Naive thymus-derived CD4-positive, alpha-beta T cell (primary cell): Measurements from ENCODE around the gene SLC39A2. TPM values are rescaled to one million over a fixed set of nuclear protein-coding genes. Genes with fewer than 3 reads are reported as not detected.
A peak's percentile ranks its signal among the peaks of the same experiment; 100 is the strongest.

Experiments
- ATAC-seq: fragments of 150-1000 bp; cut with Tn5 transposase; 2 replicates; pipeline ENCODE4 v1.10.0; 2021; ENCODE audit warnings: mild to moderate bottlenecking, moderate library complexity
- CTCF ChIA-PET: fragments of 350-600 bp; sonication (Branson Sonifier 250); formaldehyde crosslinking; loops from one replicate; lab custom pipeline; 2021; ENCODE audit warnings: antibody characterized with exemption; lab: Charles Lee
- POLR2A ChIA-PET: fragments of 350-600 bp; sonication (Branson Sonifier 250); formaldehyde crosslinking; loops from one replicate; lab custom pipeline; 2021; ENCODE audit warnings: antibody characterized with exemption, inconsistent platforms; lab: Charles Lee
- DNase-seq, 9 donors: peaks; one replicate each; pipeline versions ENCODE4 v3.0.0 to v3.0.0-alpha.2; 2020 to 2022; ENCODE audit warnings: mixed read lengths in 1 of 9
- H3K27ac ChIP-seq: one replicate; pipeline ENCODE4 v1.7.0; 2013; ENCODE audit warnings: mild to moderate bottlenecking, low read depth, low read length, moderate library complexity
- H3K27me3 ChIP-seq, 2 donors: one replicate each; pipeline ENCODE4 v1.7.0; 2013; ENCODE audit warnings: low read length in 2 of 2, mild to moderate bottlenecking in 2 of 2, moderate library complexity in 2 of 2; ENCODE audit not compliant: control insufficient read depth in 2 of 2, insufficient read depth in 2 of 2
- H3K36me3 ChIP-seq, 3 experiments: 1 replicate in 2 of 3; 2 replicates in 1 of 3; pipeline ENCODE4 v1.7.0; 2013; ENCODE audit warnings: low read length in 3 of 3, mild to moderate bottlenecking in 3 of 3, moderate library complexity in 1 of 3; ENCODE audit not compliant: insufficient read depth in 3 of 3, control insufficient read depth in 2 of 3
- H3K4me1 ChIP-seq, 2 donors: one replicate each; pipeline ENCODE4 v1.7.0; 2013; ENCODE audit warnings: low read length in 2 of 2, mild to moderate bottlenecking in 2 of 2, moderate library complexity in 1 of 2; ENCODE audit not compliant: control insufficient read depth in 2 of 2, insufficient read depth in 2 of 2
- H3K4me3 ChIP-seq: 2 replicates; pipeline ENCODE4 v1.7.0; 2013; ENCODE audit warnings: mild to moderate bottlenecking, low read length
- H3K9me3 ChIP-seq, 3 experiments: 1 replicate in 2 of 3; 2 replicates in 1 of 3; pipeline ENCODE4 v1.7.0; 2013; ENCODE audit warnings: low read length in 3 of 3; ENCODE audit not compliant: control insufficient read depth in 2 of 3
- H3K27ac Mint-ChIP-seq, 9 donors: one replicate each; pipeline ENCODE4 v1.8.0; 2020 to 2022; ENCODE audit warnings: mixed read lengths in 9 of 9, mild to moderate bottlenecking in 8 of 9, moderate library complexity in 5 of 9, inconsistent platforms in 2 of 9
- H3K27me3 Mint-ChIP-seq, 5 donors: one replicate each; pipeline ENCODE4 v1.8.0; 2021 to 2022; ENCODE audit warnings: mixed read lengths in 5 of 5, mild to moderate bottlenecking in 1 of 5
- H3K36me3 Mint-ChIP-seq, 5 donors: one replicate each; pipeline ENCODE4 v1.8.0; 2020 to 2022; ENCODE audit warnings: mixed read lengths in 5 of 5, mild to moderate bottlenecking in 3 of 5, inconsistent platforms in 1 of 5
- H3K4me1 Mint-ChIP-seq, 7 donors: one replicate each; pipeline ENCODE4 v1.8.0; 2020 to 2022; ENCODE audit warnings: mixed read lengths in 7 of 7, mild to moderate bottlenecking in 3 of 7, inconsistent platforms in 1 of 7
- H3K4me3 Mint-ChIP-seq, 10 donors: one replicate each; pipeline ENCODE4 v1.8.0; 2020 to 2022; ENCODE audit warnings: mild to moderate bottlenecking in 10 of 10, mixed read lengths in 10 of 10, moderate library complexity in 6 of 10, inconsistent platforms in 2 of 10
- H3K9me3 Mint-ChIP-seq, 11 donors: one replicate each; pipeline ENCODE4 v1.8.0; 2020 to 2022; ENCODE audit warnings: mixed read lengths in 11 of 11, mild to moderate bottlenecking in 4 of 11, inconsistent platforms in 1 of 11, moderate library complexity in 1 of 11
- intact Hi-C, 2 donors: fragments of 100-400 bp; cut with micrococcal nuclease; formaldehyde crosslinking; loops; one replicate each; pipeline ENCODE4 v1.15.1; 2023
- polyA plus RNA-seq, 2 donors: library from polyadenylated mRNA; unstranded; fragments of 300-500 nt; fragmentation: Illumina TruSeq; gene quantifications; one replicate each; pipeline ENCODE4 v1.2.3, GENCODE V29; 2021
- total RNA-seq, 6 experiments: library from RNA in 5 of 6; stranded (reverse) in 5 of 6; gene quantifications; 1 replicate in 5 of 6; 2 replicates in 1 of 6; pipeline ENCODE4 v1.2.3 and lab custom pipeline; 2021 to 2026

The SLC39A2 gene
- total and polyA plus RNA-seq, 7 experiments from 2014 or later: 0.36 to 0.81 TPM; not detected in 5

DNA sequence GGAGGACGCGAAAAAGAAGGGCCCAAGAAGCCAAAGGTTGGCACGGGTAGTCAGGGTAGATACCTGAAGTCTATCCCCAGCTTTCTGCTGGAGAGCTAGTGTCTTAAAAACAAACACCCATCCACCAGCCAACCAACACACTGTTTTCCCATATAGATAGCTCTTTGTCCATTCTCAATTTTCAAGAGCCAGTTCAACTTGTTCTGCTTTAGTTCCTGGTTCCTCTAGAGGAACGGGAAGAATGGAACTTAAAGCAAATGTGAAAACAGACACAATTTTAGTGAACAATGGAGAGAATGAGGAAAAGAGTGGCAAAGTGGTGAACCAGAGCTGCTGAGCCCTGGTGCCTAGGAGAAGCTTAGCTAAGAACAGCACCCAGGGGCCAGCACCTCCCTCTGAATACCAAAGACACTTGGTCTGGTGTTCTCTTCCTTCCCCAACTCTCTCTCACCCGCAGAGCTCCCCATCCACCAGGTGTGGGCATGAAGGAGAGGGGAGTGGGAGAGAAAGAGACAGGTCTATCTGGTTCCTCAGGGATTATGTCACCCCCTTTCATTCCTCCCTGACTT, 22.0 kb downstream of the SLC39A2 start:
- H3K36me3 ChIP-seq: peaks cover 0 to 42% (median 4%) of the 10 kb centered on the region in 3 experiments
- H3K27me3 ChIP-seq: no peaks in the 10 kb centered on the region
- H3K4me3 ChIP-seq: no peak overlapping the region
- Mint-ChIP-seq H3K36me3 (peaks cover 0 to 39% (median 19%) of the 10 kb centered on the region in 5 donors), H3K9me3 (no peaks in the 10 kb centered on the region), H3K4me3 (peak overlapping the region in 2 of 10 donors; percentile 37 to 41), H3K27ac (no peak overlapping the region), H3K27me3 (peaks cover 0 to 37% (median 0%) of the 10 kb centered on the region in 5 donors), H3K4me1 (peaks cover 7 to 31% (median 23%) of the 10 kb centered on the region in 7 donors)
- intact Hi-C loops: no loop called here
- ATAC-seq: no peak
- POLR2A ChIA-PET: interaction anchor here (0.6 kb wide), 1 partner anchor 35 kb away, joined by 7 read pairs; no protein-coding TSS in a partner anchor
- CTCF ChIA-PET: interaction anchor here (1.9 to 12.0 kb wide), 2 partner anchors 15 to 19 kb away, joined by 5 to 178 read pairs; partner anchors contain the start of gene RNASE7
- DNase-seq: no peak
- no peaks in the 10 kb centered on the region for H3K9me3 ChIP-seq
- peaks cover 7 to 13% of the 10 kb centered on the region in 2 donors for H3K4me1 ChIP-seq
- no peak overlapping the region for H3K27ac ChIP-seq

DNA sequence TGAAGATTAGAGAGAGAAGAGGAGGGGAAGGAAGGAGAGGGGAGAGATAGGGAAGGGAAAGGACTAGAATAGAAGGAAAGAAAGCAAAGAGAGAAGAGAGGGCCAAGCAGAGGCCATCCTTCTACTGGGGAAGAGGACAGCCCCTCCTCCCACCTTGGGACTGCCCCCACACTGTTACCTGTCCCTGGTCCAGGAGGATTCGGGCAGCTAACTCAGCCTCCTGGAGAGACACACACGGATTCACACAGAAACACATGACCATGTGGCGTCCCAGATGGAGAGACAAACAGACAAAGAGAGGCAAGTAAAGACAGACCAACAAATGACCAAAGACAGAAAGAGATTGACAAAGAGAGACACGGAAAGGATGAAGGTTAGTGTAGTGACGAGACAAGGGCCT, 23.6 kb downstream of the SLC39A2 start:
- Mint-ChIP-seq H3K36me3 (peaks cover 0 to 28% (median 11%) of the 10 kb centered on the region in 5 donors), H3K27me3 (peaks cover 0 to 47% (median 0%) of the 10 kb centered on the region in 5 donors), H3K9me3 (no peaks in the 10 kb centered on the region), H3K4me1 (peaks cover 7 to 31% (median 23%) of the 10 kb centered on the region in 7 donors), H3K4me3 (peak overlapping the region; percentile 4 to 94 (median 70)), H3K27ac (peak overlapping the region in 4 of 9 donors; percentile 24 to 68 (median 50))
- no peak for DNase-seq
- Histone ChIP-seq H3K9me3 (no peaks in the 10 kb centered on the region), H3K36me3 (peaks cover 0 to 38% (median 4%) of the 10 kb centered on the region in 3 experiments), H3K27ac (no peak overlapping the region), H3K27me3 (no peaks in the 10 kb centered on the region), H3K4me1 (peaks cover 7 to 13% of the 10 kb centered on the region in 2 donors), H3K4me3 (no peak overlapping the region)
- intact Hi-C loops: no loop called here
- POLR2A ChIA-PET: interaction anchor here (1.2 to 1.3 kb wide), 3 partner anchors 8 to 81 kb away, joined by 3 to 5 read pairs (median 4); no protein-coding TSS in a partner anchor
- ATAC-seq: no peak
- CTCF ChIA-PET: interaction anchor here (1.1 to 1.7 kb wide), 2 partner anchors 8 to 13 kb away, joined by 3 to 10 read pairs; no protein-coding TSS in a partner anchor

DNA sequence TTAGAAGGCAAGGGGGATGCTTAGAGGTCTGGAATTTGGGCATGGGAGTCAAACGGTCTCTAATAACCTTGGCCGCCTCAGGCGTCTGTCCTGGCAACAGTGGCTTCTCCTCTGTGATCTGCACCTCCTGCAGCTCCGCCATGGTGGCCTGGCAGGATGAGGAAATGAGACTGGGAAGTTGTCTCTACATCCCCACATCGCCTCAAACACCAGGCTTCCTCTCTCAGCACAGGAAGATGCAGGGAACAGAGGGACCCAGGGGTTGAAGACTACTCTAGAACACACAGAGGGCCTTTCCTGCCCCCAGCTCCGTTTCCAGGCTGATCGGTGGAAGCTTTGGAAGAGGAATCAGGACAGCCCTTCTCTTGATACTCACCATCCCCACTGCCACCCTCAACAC, 24.1 kb downstream of the SLC39A2 start:
- H3K27me3 ChIP-seq: no peaks in the 10 kb centered on the region
- H3K4me3 ChIP-seq: no peak overlapping the region
- ChIA-PET POLR2A (interaction anchor here (1.2 to 1.3 kb wide), 3 partner anchors 9 to 80 kb away, joined by 3 to 5 read pairs (median 4); no protein-coding TSS in a partner anchor), CTCF (interaction anchor here (1.1 to 1.7 kb wide), 2 partner anchors 9 to 12 kb away, joined by 3 to 10 read pairs; no protein-coding TSS in a partner anchor)
- peaks cover 0 to 28% (median 11%) of the 10 kb centered on the region in 5 donors for H3K36me3 Mint-ChIP-seq
- no peaks in the 10 kb centered on the region for H3K9me3 Mint-ChIP-seq
- peak overlapping the region in 9 of 10 donors; percentile 59 to 97 (median 91) for H3K4me3 Mint-ChIP-seq
- H3K27me3 Mint-ChIP-seq: peaks cover 0 to 47% (median 0%) of the 10 kb centered on the region in 5 donors
- H3K4me1 ChIP-seq: peaks cover 7 to 13% of the 10 kb centered on the region in 2 donors
- ATAC-seq (no peak), DNase-seq (no peak)
- intact Hi-C loops: no loop called here
- peaks cover 0 to 33% (median 4%) of the 10 kb centered on the region in 3 experiments for H3K36me3 ChIP-seq
- peak overlapping the region in 4 of 9 donors; percentile 24 to 68 (median 50) for H3K27ac Mint-ChIP-seq
- H3K4me1 Mint-ChIP-seq: peaks cover 7 to 31% (median 23%) of the 10 kb centered on the region in 7 donors
- H3K27ac ChIP-seq: no peak overlapping the region
- H3K9me3 ChIP-seq: no peaks in the 10 kb centered on the region

GRCh38 chr14:21023817-21024584, 24.9 kb downstream of the SLC39A2 start:
- ChIA-PET POLR2A (interaction anchor here (0.6 to 1.3 kb wide), 6 partner anchors 9 to 342 kb away, joined by 3 to 5 read pairs (median 4); no protein-coding TSS in a partner anchor), CTCF (interaction anchor here (1.7 kb wide), 1 partner anchor 10 kb away, joined by 10 read pairs; no protein-coding TSS in a partner anchor)
- peak overlapping the region in 8 of 9 donors; percentile 66 to 86 (median 75) for H3K27ac Mint-ChIP-seq
- Histone ChIP-seq H3K4me1 (peaks cover 7 to 13% of the 10 kb centered on the region in 2 donors), H3K27me3 (no peaks in the 10 kb centered on the region), H3K9me3 (no peaks in the 10 kb centered on the region), H3K36me3 (peaks cover 0 to 25% (median 4%) of the 10 kb centered on the region in 3 experiments), H3K27ac (peak overlapping the region; percentile 70), H3K4me3 (peak overlapping the region; percentile 70)
- ATAC-seq (peak; percentile 1), DNase-seq (peak in 5 of 9 donors; percentile 16 to 25 (median 24))
- peaks cover 7 to 31% (median 23%) of the 10 kb centered on the region in 7 donors for H3K4me1 Mint-ChIP-seq
- peak overlapping the region; percentile 84 to 97 (median 92) for H3K4me3 Mint-ChIP-seq
- H3K27me3 Mint-ChIP-seq: peaks cover 0 to 47% (median 0%) of the 10 kb centered on the region in 5 donors
- no peaks in the 10 kb centered on the region for H3K9me3 Mint-ChIP-seq
- intact Hi-C loops: loop anchor here (2.0 kb wide), 2 partner anchors 33 to 45 kb away; no protein-coding TSS in a partner anchor
- H3K36me3 Mint-ChIP-seq: peaks cover 0 to 21% (median 7%) of the 10 kb centered on the region in 5 donors

- H3K36me3 ChIP-seq: peaks cover 0 to 17% (median 0%) of the 10 kb centered on the region in 3 experiments
- ChIA-PET POLR2A (interaction anchor here (0.6 to 1.1 kb wide), 3 partner anchors 9 to 342 kb away, joined by 3 to 4 read pairs (median 3); no protein-coding TSS in a partner anchor), CTCF (no interaction called here)
- peaks cover 0 to 47% (median 0%) of the 10 kb centered on the region in 5 donors for H3K27me3 Mint-ChIP-seq
- peaks cover 7 to 13% of the 10 kb centered on the region in 2 donors for H3K4me1 ChIP-seq
- peaks cover 0 to 13% (median 0%) of the 10 kb centered on the region in 5 donors for H3K36me3 Mint-ChIP-seq
- peak within 1 kb of the TSS; percentile 84 to 97 (median 92) for H3K4me3 Mint-ChIP-seq
- no peaks in the 10 kb centered on the region for H3K9me3 Mint-ChIP-seq
- intact Hi-C loops: loop anchor here (1.0 to 5.0 kb wide), 8 partner anchors 10 to 80 kb away; partner anchors contain the start of genes ARHGEF40 (in 1 of the 2) and METTL17 (in 1 of the 2)
- DNase-seq (peak; percentile 50 to 78 (median 67)), ATAC-seq (peak; percentile 93)
- peak within 1 kb of the TSS; percentile 70 for H3K4me3 ChIP-seq
- peaks cover 7 to 28% (median 23%) of the 10 kb centered on the region in 7 donors for H3K4me1 Mint-ChIP-seq
- H3K27ac ChIP-seq: peak within 1 kb of the TSS; percentile 70
- no peaks in the 10 kb centered on the region for H3K27me3 ChIP-seq
- peak within 1 kb of the TSS in 8 of 9 donors; percentile 66 to 92 (median 80) for H3K27ac Mint-ChIP-seq
- H3K9me3 ChIP-seq: no peaks in the 10 kb centered on the region
Measured at GRCh38 chr14:21024585-21025370, 25.7 kb downstream of the SLC39A2 start, which contains the start of gene NDRG2. TSS of gene NDRG2 (minus strand) at chr14:21025061. CDS start at chr14:21023315, 1,746 bp downstream.
